ENCODE results near the gene GGT6. TPM values are rescaled to one million over a fixed set of nuclear protein-coding genes. Genes with fewer than 3 reads are reported as not detected.

GGT6 gene
- polyA plus RNA-seq, 1 donor (not counting 4 experiments of a cell fraction or from before 2014, with no cell fraction given) = 0.93 TPM

DNA sequence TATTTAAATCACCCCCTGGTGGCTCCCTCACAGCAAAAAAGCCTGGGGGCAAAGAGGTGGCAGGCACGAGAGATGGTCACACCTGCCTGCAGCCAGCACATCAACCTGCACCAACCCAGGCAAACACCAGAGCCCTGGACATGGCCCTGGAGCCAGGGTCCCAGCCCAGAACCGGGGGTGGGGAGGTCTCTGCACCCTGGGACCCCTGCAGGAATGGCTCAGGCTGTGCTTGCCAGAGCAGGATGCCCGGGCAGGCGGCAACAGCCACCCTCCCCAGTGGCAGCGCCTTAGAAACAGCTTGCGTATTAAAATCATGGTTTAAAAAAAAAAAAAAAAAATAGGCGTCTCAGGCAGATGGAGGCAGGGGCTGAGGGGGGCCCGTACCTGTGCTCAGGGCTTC lies 21.4 kb downstream of the GGT6 start:
- peaks cover 19% of the 10 kb centered on the region for H4K20me1 ChIP-seq (ENCODE audit: control insufficient read depth, extremely low read depth, insufficient read depth, low read length)
- no peaks in the 10 kb centered on the region for H3K9me3 ChIP-seq (ENCODE audit: control insufficient read depth, low read depth, low read length)
- no peak for FAIRE-seq
- no peaks in the 10 kb centered on the region for H3K79me2 ChIP-seq (ENCODE audit: control insufficient read depth, insufficient read depth, low read length)
- H3K4me2 ChIP-seq (ENCODE audit: control insufficient read depth, extremely low read depth, insufficient read depth, low read depth, low read length) = no peak overlapping the region
- H3K4me1 ChIP-seq (ENCODE audit: control insufficient read depth, extremely low read depth, insufficient read depth, low read length) = peaks cover 7% of the 10 kb centered on the region
- H3K27me3 ChIP-seq (ENCODE audit: control insufficient read depth, extremely low read depth, insufficient read depth, low read length) = no peaks in the 10 kb centered on the region
- no peak overlapping the region for H3K9ac ChIP-seq (ENCODE audit: control insufficient read depth, extremely low read depth, insufficient read depth, low read length)
- H3K4me3 ChIP-seq (ENCODE audit: control insufficient read depth in 2 of 3, extremely low read depth in 1 of 3, insufficient read depth in 2 of 3, low read depth in 1 of 3, low read length in 3 of 3) = no peak overlapping the region
- DNase-seq (ENCODE audit: low read depth, low spot score) = no peak
- TF ChIP-seq EZH2 (IDR thresholded peaks at IDR 0.05; ENCODE audit: low read length) = no peak
- TF ChIP-seq, protein P1, sequence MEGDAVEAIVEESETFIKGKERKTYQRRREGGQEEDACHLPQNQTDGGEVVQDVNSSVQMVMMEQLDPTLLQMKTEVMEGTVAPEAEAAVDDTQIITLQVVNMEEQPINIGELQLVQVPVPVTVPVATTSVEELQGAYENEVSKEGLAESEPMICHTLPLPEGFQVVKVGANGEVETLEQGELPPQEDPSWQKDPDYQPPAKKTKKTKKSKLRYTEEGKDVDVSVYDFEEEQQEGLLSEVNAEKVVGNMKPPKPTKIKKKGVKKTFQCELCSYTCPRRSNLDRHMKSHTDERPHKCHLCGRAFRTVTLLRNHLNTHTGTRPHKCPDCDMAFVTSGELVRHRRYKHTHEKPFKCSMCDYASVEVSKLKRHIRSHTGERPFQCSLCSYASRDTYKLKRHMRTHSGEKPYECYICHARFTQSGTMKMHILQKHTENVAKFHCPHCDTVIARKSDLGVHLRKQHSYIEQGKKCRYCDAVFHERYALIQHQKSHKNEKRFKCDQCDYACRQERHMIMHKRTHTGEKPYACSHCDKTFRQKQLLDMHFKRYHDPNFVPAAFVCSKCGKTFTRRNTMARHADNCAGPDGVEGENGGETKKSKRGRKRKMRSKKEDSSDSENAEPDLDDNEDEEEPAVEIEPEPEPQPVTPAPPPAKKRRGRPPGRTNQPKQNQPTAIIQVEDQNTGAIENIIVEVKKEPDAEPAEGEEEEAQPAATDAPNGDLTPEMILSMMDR (optimal IDR thresholded peaks at IDR 0.05 in 1 of 3, IDR thresholded peaks at IDR 0.05 in 1 of 3, conservative IDR thresholded peaks at IDR 0.05 in 1 of 3; ENCODE audit: extremely low read depth in 1 of 3, insufficient read depth in 2 of 3, low read length in 3 of 3) = no peak
- H3K36me3 ChIP-seq (ENCODE audit: control insufficient read depth in 2 of 2, extremely low read depth in 1 of 2, insufficient read depth in 2 of 2, low read length in 2 of 2) = peaks cover 39% of the 10 kb centered on the region in 2 experiments
- dilution Hi-C loops (cut with MboI; ENCODE audit: extremely low pct_ligation_motif_present, low sequenced_read_pairs) = no loop called here
- no peak overlapping the region for H2AFZ ChIP-seq (ENCODE audit: control insufficient read depth, low read length)
- H3K9me1 ChIP-seq (ENCODE audit: control insufficient read depth, extremely low read depth, insufficient read depth, low read length) = no peaks in the 10 kb centered on the region
- no peak overlapping the region for H3K27ac ChIP-seq (ENCODE audit: control insufficient read depth, insufficient read depth, low read length)

- H3K79me2 ChIP-seq (ENCODE audit: control insufficient read depth, insufficient read depth, low read length) = no peaks in the 10 kb centered on the region
- DNase-seq (ENCODE audit: low read depth, low spot score) (no peak), FAIRE-seq (no peak)
- H3K4me3 ChIP-seq (ENCODE audit: control insufficient read depth in 2 of 3, extremely low read depth in 1 of 3, insufficient read depth in 2 of 3, low read depth in 1 of 3, low read length in 3 of 3) = no peak overlapping the region
- peaks cover 19% of the 10 kb centered on the region for H4K20me1 ChIP-seq (ENCODE audit: control insufficient read depth, extremely low read depth, insufficient read depth, low read length)
- H3K4me2 ChIP-seq (ENCODE audit: control insufficient read depth, extremely low read depth, insufficient read depth, low read depth, low read length) = no peak overlapping the region
- no peak overlapping the region for H2AFZ ChIP-seq (ENCODE audit: control insufficient read depth, low read length)
- H3K36me3 ChIP-seq (ENCODE audit: control insufficient read depth in 2 of 2, extremely low read depth in 1 of 2, insufficient read depth in 2 of 2, low read length in 2 of 2) = peaks cover 33 to 36% of the 10 kb centered on the region in 2 experiments
- dilution Hi-C loops (cut with MboI; ENCODE audit: extremely low pct_ligation_motif_present, low sequenced_read_pairs) = no loop called here
- no peak overlapping the region for H3K27ac ChIP-seq (ENCODE audit: control insufficient read depth, insufficient read depth, low read length)
- no peak for TF ChIP-seq EZH2 (IDR thresholded peaks at IDR 0.05; ENCODE audit: low read length)
- TF ChIP-seq, protein P1 (optimal IDR thresholded peaks at IDR 0.05 in 1 of 3, IDR thresholded peaks at IDR 0.05 in 1 of 3, conservative IDR thresholded peaks at IDR 0.05 in 1 of 3; ENCODE audit: extremely low read depth in 1 of 3, insufficient read depth in 2 of 3, low read length in 3 of 3) = no peak
- H3K9ac ChIP-seq (ENCODE audit: control insufficient read depth, extremely low read depth, insufficient read depth, low read length) = no peak overlapping the region
- no peaks in the 10 kb centered on the region for H3K9me1 ChIP-seq (ENCODE audit: control insufficient read depth, extremely low read depth, insufficient read depth, low read length)
- no peaks in the 10 kb centered on the region for H3K9me3 ChIP-seq (ENCODE audit: control insufficient read depth, low read depth, low read length)
- peaks cover 2% of the 10 kb centered on the region for H3K4me1 ChIP-seq (ENCODE audit: control insufficient read depth, extremely low read depth, insufficient read depth, low read length)
- peaks cover 2% of the 10 kb centered on the region for H3K27me3 ChIP-seq (ENCODE audit: control insufficient read depth, extremely low read depth, insufficient read depth, low read length)
These were observed 22.0 kb downstream of the GGT6 start for GRCh38 chr17:4538236-4539002.

Data from keratinocyte (primary cell).